ENCODE data around the gene DAND5.

DNA sequence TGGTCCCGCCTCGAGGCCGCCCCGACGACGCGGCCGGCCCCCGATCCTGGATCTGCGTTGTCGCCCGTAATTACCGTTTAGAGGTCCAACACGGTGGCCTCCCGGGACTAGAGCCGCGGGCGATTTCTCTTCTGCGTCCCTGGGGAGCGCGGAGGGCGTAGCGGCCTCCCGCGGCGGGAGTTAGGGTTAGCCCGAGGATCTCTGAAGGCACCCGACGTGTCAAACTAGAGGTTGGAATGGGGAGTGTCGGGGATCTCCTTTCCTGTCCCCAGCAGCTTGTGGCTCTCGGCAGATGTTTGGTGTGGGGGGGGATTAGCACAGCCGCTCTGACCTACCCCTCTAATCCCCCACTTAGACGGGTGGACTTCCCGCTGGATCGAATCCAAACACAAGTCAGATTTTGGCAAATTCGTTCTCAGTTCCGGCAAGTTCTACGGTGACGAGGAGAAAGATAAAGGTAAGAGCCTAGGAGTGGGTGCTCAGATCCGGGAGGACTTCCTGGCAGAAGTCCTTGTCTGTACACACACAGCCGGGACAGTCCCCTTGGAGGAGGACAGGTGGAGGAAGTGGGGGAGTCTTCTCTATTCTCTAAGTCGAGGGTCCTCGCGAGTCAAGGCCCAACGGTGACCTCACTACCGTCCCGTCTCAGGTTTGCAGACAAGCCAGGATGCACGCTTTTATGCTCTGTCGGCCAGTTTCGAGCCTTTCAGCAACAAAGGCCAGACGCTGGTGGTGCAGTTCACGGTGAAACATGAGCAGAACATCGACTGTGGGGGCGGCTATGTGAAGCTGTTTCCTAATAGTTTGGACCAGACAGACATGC lies 30.4 kb upstream of the DAND5 start:
- peak; percentile 86 for TF ChIP-seq POLR2A (IDR thresholded peaks at IDR 0.05; ENCODE audit: low read length)
- TF ChIP-seq GATA1 (IDR thresholded peaks at IDR 0.05; ENCODE audit: low read depth, low read length) = no peak
